GM12873 (cell line): ENCODE data around the gene EPHB3.

Source experiments
- CTCF ChIP-seq: IDR thresholded peaks from 2 replicates; pipeline ENCODE4 v1.5.1; 2012; ENCODE audit warnings: low read depth, mild to moderate bottlenecking, moderate library complexity, low read length, control low read depth; ENCODE audit not compliant: insufficient read depth; ENCODE audit errors: missing control alignments

Gene EPHB3

DNA sequence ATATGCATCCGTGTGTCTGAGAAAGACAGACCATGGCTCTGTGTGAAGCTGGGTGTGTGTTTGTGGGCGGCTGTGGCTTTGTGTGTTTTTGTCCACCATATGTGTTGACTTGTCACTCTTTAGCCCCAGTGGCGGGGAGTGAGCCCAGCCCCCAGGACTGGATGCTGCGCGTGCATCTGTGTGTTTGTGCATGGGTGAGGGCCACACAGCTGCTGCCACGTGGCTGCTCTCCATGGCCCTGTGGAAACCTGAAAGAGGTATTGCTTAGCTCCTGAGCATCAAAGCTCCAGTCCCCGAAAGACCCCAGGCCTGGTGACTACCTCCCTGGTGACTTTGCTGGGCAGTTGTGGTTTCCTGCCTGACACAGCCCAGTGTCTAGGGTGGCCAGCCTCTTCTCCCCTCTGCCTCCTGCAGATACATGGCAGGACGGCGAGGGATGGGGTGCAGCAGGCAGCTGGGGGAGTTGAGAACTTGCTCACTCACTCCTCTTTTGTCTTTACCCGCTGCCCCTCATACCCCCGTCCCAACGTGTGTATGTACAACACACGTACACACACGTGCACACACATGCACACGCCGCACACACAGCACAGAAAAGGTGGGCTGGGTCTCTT is 6.5 kb downstream of the EPHB3 start:
- no peak for TF ChIP-seq CTCF

- no peak for TF ChIP-seq CTCF
Observed at GRCh38 chr3:184568560-184568923, 7.0 kb downstream of the EPHB3 start.

DNA sequence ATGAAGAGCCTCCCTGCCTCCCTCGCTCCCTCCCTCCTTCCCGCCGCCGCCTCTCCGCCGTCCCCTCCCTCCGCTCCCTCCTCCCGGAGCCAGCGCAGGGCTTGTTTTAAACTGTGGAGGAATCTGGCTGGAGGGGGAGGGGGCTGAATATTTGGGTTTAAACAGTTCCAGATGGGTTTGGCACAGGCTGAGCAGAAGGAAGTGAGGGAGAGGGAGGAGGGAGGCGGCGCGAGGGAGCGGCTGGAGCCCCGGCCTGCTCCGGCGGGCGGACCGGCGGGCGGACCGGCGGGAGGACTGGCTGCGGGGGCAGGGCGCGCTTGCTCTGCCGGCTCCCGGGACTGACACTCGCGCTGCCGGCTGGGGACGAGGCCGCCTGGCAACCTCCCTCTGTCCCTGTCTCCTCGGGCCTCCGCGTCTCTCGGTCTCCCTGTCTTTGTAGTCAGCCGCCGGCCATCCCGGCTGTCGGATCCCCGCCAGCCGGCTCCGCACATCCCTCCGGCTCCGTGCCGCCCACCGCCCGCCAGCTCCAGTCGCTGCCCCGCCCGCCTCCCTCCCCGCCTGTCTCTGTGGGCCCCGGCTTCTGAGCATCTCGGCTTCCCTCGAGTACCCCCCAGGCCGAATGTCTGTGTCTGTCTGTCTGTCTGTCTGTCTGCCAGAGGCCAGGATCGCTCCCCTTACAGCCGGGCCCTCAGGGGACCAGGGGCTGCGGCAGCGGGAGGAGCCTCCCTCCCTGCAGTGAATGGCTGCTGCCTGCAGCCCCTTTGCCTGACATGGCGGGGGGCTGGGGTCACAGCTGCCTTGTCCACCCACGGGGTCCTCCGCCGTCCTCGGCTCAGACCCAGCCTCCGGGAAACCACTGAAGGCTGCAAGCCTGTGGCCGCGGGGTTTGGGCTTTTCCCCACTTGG is 7.6 kb downstream of the EPHB3 start:
- TF ChIP-seq CTCF = no peak

DNA sequence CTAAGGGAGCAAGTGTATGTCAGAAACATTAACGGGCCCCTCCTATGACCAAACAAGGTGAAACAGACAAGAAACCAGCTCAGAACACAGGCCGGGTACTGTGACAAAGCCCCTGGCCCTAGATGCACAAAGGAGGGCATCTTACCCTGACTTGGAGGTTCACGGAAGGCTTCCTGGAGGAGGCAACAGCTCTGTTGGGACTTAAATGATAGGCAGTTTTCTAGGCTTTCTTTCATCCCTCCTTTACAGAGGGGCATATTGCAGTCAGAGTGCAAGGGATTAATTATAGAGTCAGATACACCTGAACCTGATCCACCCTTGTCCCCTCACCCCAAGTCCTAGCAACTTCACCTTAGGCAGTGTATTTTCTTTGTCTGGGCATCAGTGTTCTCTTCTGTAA is 8.4 kb downstream of the EPHB3 start:
- no peak for TF ChIP-seq CTCF

GRCh38 chr3:184570489-184570888 is 8.9 kb downstream of the EPHB3 start:
- TF ChIP-seq CTCF = no peak

DNA sequence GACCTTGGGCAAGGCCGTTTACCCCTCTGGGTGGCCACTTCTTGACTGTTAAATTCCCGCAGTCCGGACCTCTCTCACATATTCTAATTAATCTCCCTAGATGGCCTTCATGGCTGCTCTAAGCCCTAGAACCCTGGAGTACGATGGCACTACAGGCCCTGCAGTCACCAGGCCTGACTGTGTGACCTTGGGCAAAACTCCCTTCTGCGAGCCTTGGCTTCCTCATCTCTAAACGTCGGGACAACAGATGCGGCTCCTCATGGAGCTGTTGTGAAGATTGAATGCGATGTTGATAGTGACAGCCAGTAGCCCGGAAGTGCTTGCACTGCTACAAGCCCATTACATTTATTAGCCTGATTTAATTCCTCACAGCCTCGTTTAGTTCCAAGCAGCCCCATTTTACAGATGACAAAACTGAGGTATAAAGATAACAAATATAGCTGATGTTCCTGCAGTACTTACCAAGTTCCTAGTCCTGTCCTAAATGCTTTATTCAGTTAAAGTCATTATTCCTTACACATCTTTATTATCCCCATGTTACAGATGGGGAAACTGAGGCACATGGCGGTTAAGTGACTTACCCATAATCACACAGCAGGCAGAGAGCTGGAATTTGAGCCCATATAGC is 10.3 kb downstream of the EPHB3 start:
- TF ChIP-seq CTCF = no peak

GRCh38 chr3:184572633-184573270 is 11.2 kb downstream of the EPHB3 start:
- TF ChIP-seq CTCF = no peak
